ENCODE results near the gene GARIN5A. TPM values are rescaled to one million over a fixed set of nuclear protein-coding genes. Genes with fewer than 3 reads are reported as not detected.
A peak's percentile ranks its signal among the peaks of the same experiment; 100 is the strongest.

Gene GARIN5A
- total and polyA plus RNA-seq, 7 donors, result 0.36 to 7.1 (median 1.6) TPM; not detected in 2

DNA sequence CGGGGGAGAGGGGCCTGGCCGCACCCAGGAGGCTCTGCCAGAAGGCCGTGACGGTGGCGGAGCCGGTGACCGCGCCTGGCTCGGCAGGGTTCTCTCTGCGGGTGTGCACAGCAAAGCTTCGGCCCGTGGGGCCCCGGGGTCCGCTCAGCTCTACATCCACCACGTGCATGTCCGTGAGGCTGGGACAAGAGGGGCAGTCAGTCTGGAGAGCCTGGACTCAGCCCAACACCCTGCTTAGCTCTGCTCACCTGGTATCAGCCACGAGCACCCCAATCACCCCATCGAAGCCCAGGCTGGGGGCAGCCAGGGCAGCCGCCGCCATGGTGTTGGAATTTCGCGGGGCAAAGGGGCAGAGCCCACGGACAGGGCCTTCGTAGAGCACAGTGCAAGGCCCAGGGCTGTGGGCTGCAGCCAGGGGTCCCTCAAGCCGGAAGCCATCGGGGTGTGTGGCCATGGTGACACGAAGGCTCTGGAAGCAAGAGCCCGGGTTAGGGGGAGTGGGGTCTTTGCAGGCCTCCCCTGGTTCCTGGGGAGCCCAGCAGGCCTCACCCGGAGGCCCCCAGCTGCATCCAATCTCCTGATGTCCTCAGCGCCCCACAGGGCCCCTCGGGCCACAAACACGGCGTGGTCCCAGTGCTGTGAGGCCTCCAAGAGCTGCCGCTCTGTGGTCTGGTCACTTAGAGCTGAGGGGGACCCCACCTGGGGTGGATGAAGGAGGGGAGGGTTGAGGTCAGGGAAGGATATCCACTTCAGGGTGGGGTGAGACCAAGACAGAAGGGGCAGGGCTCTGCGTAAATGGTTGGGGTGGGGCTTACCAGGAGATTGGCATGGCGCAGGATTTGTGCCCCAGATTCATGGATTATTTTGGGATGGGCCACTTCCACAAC, 35.7 kb upstream of the GARIN5A start:
- intact Hi-C loops (cut with DNase I), result loop anchor here (10.0 kb wide), 1 partner anchor 212 kb away; the partner anchor contains the start of gene CLEC11A
- DNase-seq, result no peak
- Histone ChIP-seq H3K4me3 (peak overlapping the region in 1 of 4 donors; percentile 88), H3K27me3 (peaks cover 0 to 14% (median 0%) of the 10 kb centered on the region in 3 donors), H3K9me3 (no peaks in the 10 kb centered on the region), H3K27ac (peak overlapping the region in 2 of 4 donors; percentile 76 to 77), H3K36me3 (no peaks in the 10 kb centered on the region), H3K4me1 (peaks cover 0 to 15% (median 9%) of the 10 kb centered on the region in 4 donors)
- 83 to 91% methylated on average over 36 of the region's 36 CpGs for WGBS, 2 donors
- TF ChIP-seq EP300 (IDR thresholded peaks at IDR 0.05) (no peak), POLR2AphosphoS5 (IDR thresholded peaks at IDR 0.05) (no peak), POLR2A (IDR thresholded peaks at IDR 0.05) (no peak)
- TF ChIP-seq, protein P1, sequence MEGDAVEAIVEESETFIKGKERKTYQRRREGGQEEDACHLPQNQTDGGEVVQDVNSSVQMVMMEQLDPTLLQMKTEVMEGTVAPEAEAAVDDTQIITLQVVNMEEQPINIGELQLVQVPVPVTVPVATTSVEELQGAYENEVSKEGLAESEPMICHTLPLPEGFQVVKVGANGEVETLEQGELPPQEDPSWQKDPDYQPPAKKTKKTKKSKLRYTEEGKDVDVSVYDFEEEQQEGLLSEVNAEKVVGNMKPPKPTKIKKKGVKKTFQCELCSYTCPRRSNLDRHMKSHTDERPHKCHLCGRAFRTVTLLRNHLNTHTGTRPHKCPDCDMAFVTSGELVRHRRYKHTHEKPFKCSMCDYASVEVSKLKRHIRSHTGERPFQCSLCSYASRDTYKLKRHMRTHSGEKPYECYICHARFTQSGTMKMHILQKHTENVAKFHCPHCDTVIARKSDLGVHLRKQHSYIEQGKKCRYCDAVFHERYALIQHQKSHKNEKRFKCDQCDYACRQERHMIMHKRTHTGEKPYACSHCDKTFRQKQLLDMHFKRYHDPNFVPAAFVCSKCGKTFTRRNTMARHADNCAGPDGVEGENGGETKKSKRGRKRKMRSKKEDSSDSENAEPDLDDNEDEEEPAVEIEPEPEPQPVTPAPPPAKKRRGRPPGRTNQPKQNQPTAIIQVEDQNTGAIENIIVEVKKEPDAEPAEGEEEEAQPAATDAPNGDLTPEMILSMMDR (IDR thresholded peaks at IDR 0.05), result no peak

DNA sequence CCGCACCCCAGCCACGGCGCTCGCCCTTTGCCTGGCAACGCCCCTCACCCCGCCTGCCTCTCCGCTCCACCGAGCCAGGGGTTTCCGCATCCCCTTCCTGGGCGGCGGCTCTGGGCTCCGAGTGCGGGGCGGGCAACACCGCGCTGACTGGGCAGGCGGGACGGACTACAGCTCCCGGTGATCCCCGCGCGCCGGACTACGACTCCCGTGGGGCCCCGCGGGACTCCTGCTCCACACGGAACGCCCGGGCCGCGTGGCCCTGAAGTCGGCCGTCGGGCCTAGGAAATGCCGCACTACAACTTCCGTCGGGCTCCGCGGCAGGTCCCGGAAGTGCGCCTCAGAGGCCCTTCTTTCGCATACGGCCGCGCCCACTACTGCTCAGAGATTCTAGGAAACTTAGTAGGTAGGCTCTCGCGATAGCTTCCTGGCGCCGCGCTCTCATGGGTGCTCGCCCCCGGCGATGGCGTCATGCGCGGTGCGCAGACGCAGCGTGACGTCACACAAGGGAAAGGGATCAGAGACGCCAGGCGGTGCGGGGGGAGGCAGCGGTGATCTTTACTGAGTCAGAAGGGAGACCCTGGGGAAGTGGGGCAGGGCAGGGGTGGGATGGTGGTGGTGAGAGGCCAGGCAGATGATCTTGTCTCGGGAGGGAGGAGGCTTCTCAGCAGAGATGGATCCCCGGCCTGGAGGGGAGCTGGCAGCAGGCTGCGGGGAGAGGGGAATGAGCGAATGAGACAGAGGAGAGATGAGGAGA, 34.6 kb upstream of the GARIN5A start, which contains the start of gene JOSD2:
Gene JOSD2 (minus strand): TSS at position 123 of the 754 bp plus-strand sequence. CDS start 760 bp downstream, outside the sequence.
- Histone ChIP-seq H3K4me3 (peak within 1 kb of the TSS; percentile 56 to 94 (median 80)), H3K9me3 (no peaks in the 10 kb centered on the region), H3K36me3 (peaks cover 0 to 2% (median 0%) of the 10 kb centered on the region in 4 donors), H3K27me3 (peaks cover 0 to 10% (median 0%) of the 10 kb centered on the region in 3 donors), H3K27ac (peak within 1 kb of the TSS; percentile 76 to 80 (median 78)), H3K4me1 (peaks cover 0 to 15% (median 9%) of the 10 kb centered on the region in 4 donors)
- TF ChIP-seq POLR2AphosphoS5 (IDR thresholded peaks at IDR 0.05) (peak; percentile 56 to 84 (median 76)), EP300 (IDR thresholded peaks at IDR 0.05) (peak in 1 of 4 donors; percentile 50), POLR2A (IDR thresholded peaks at IDR 0.05) (peak in 1 of 2 donors; percentile 62)
- TF ChIP-seq, protein P1 (IDR thresholded peaks at IDR 0.05), result no peak
- 2% methylated on average over 69 of the region's 69 CpGs for WGBS, 2 donors
- intact Hi-C loops (cut with DNase I), result loop anchor here (1.0 to 10.0 kb wide), 3 partner anchors 35 to 214 kb away; partner anchors contain the start of genes CLEC11A, EMC10 and GARIN5A
- peak; percentile 99 for DNase-seq

DNA sequence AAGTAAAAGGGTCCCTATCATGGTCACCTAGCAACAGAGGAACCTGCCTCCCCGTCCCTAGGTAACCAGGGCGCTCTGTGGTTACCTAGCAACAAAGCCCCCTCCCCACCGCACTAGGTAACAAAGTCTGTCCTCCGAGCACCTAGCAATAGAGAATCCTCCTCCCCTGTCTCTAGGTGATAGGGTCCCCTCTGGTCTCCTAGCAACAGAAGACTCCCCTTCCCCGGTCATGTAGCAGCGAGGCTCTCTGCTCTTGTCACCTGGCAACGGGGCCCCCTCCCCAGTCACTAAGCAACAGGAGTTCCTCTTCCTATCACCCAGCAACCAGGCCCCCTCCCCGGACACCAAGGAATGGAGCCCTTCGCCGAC, 34.0 kb upstream of the GARIN5A start:
- DNase-seq, result no peak
- Histone ChIP-seq H3K9me3 (no peaks in the 10 kb centered on the region), H3K27me3 (peaks cover 0 to 7% (median 0%) of the 10 kb centered on the region in 3 donors), H3K27ac (peak overlapping the region; percentile 76 to 80 (median 78)), H3K4me3 (peak overlapping the region; percentile 56 to 94 (median 80)), H3K4me1 (peaks cover 0 to 15% (median 9%) of the 10 kb centered on the region in 4 donors), H3K36me3 (peaks cover 0 to 7% (median 0%) of the 10 kb centered on the region in 4 donors)
- intact Hi-C loops (cut with DNase I), result loop anchor here (1.0 to 10.0 kb wide), 3 partner anchors 34 to 214 kb away; partner anchors contain the start of genes CLEC11A, EMC10 and GARIN5A
- TF ChIP-seq, protein P1 (IDR thresholded peaks at IDR 0.05), result no peak
- 9% methylated on average over 10 of the region's 10 CpGs for WGBS, 2 donors

DNA sequence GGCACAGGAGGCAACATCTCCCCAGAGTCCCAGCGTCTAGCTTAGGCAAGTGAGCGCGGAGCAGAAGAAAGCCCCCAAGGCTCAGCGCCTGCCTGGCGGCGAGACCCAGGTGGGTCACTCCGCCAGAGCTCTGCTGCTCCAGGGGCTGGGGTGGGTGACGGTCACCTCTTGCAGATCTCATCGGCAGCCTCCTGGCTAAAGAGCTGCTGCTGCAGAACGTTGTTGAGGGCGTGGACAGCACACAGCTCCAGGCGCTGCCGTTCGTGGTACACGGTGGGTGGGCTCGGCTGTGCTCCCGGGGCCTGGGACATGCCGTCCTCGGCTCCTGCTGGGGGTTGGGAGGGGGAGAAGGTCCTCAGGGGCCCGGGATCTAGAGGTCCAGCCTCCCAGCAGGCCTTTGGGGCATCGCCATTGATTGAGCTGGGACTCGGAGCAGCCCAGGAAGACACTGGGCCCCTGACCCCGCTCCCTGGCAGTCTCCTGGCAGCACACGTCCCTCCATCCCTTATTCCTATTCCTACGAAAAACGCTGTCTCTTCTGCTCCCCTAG, 33.5 kb upstream of the GARIN5A start:
- TF ChIP-seq, protein P1 (IDR thresholded peaks at IDR 0.05), result no peak
- TF ChIP-seq POLR2AphosphoS5 (IDR thresholded peaks at IDR 0.05) (no peak), POLR2A (IDR thresholded peaks at IDR 0.05) (no peak), EP300 (IDR thresholded peaks at IDR 0.05) (no peak)
- peaks cover 0 to 15% (median 9%) of the 10 kb centered on the region in 4 donors for H3K4me1 ChIP-seq
- H3K4me3 ChIP-seq, result peak overlapping the region; percentile 56 to 94 (median 80)
- no peak for DNase-seq
- H3K27ac ChIP-seq, result peak overlapping the region; percentile 76 to 80 (median 78)
- intact Hi-C loops (cut with DNase I), result loop anchor here (2.0 to 10.0 kb wide), 2 partner anchors 141 to 215 kb away; partner anchors contain the start of gene CLEC11A
- H3K36me3 ChIP-seq, result peaks cover 0 to 11% (median 0%) of the 10 kb centered on the region in 4 donors
- H3K9me3 ChIP-seq, result no peaks in the 10 kb centered on the region
- peaks cover 0 to 2% (median 0%) of the 10 kb centered on the region in 3 donors for H3K27me3 ChIP-seq
- 69 to 73% methylated on average over 26 of the region's 26 CpGs for WGBS, 2 donors

Measured in sigmoid colon (tissue), 7 donors.